Liver (tissue), 3 donors: ENCODE results near the gene MRPS7.

Experiments used
- CTCF ChIP-seq: fragments of 150-350 bp; IDR thresholded peaks from 2 replicates; pipeline ENCODE4 v1.5.1; 2017; ENCODE audit warnings: improper control_type of control experiment, low read depth, low read length; ENCODE audit not compliant: missing input control
- EGR1 ChIP-seq, 2 donors: IDR thresholded peaks; 2 replicates each; pipeline ENCODE4 v1.6.1; 2016 to 2018; ENCODE audit warnings: antibody characterized with exemption in 2 of 2, low read depth in 2 of 2
- FOXA1 ChIP-seq: IDR thresholded peaks from 2 replicates; pipeline ENCODE4 v1.6.1; 2016; ENCODE audit warnings: antibody characterized with exemption
- GABPA ChIP-seq, 2 donors: IDR thresholded peaks in 1 of 2; conservative IDR thresholded peaks in 1 of 2; 2 replicates each; pipeline ENCODE4 v1.6.1; 2016; ENCODE audit warnings: antibody characterized with exemption in 2 of 2, mild to moderate bottlenecking in 1 of 2, moderate library complexity in 1 of 2
- JUND ChIP-seq, 2 donors: IDR thresholded peaks; 2 replicates each; pipeline ENCODE4 v1.6.1; 2016; ENCODE audit warnings: antibody characterized with exemption in 2 of 2
- RAD21 ChIP-seq, 2 donors: IDR thresholded peaks; 2 replicates each; pipeline ENCODE4 v1.6.1; 2016; ENCODE audit warnings: antibody characterized with exemption in 2 of 2, mild to moderate bottlenecking in 2 of 2
- REST ChIP-seq: IDR thresholded peaks from 2 replicates; pipeline ENCODE4 v1.6.1; 2016; ENCODE audit warnings: antibody characterized with exemption, mild to moderate bottlenecking
- donor health status: healthy.
- donor health status: healthy.

- TF ChIP-seq REST: no peak
- TF ChIP-seq CTCF: no peak
- no peak for TF ChIP-seq FOXA1
- TF ChIP-seq GABPA (IDR thresholded peaks at IDR 0.05 in 1 of 2, conservative IDR thresholded peaks at IDR 0.05 in 1 of 2): no peak
- no peak for TF ChIP-seq EGR1 (IDR thresholded peaks at IDR 0.05; ENCODE audit: low read depth in 2 of 2)
- no peak for TF ChIP-seq JUND (IDR thresholded peaks at IDR 0.05)
- TF ChIP-seq RAD21 (IDR thresholded peaks at IDR 0.05): no peak
Measured at GRCh38 chr17:75262112-75262606, 480 bp downstream of the MRPS7 start.
